GM21515 (cell line): Measurements from ENCODE around the gene HTR2A.
"Not testable (repeated sequence)": the region's sequence is repeated elsewhere in the genome, so short reads cannot be mapped to it uniquely, and the experiment has no call there.

Experiments
- ATAC-seq: cut with Tn5 transposase; IDR thresholded peaks from one replicate; pipeline ENCODE4 v1.9.1; 2021; ENCODE audit not compliant: unreplicated experiment

The HTR2A gene

GRCh38 chr13:46812301-46812797, 84.5 kb downstream of the HTR2A start:
- no peak for ATAC-seq

GRCh38 chr13:46810440-46810839, 86.4 kb downstream of the HTR2A start:
- ATAC-seq, result no peak

GRCh38 chr13:46804921-46805320, 91.9 kb downstream of the HTR2A start:
- ATAC-seq, result not testable (repeated sequence)

GRCh38 chr13:46804391-46804815, 92.5 kb downstream of the HTR2A start:
- no peak for ATAC-seq

GRCh38 chr13:46803586-46803985, 93.3 kb downstream of the HTR2A start:
- no peak for ATAC-seq

GRCh38 chr13:46801858-46802257, 95.0 kb downstream of the HTR2A start:
- no peak for ATAC-seq

GRCh38 chr13:46799139-46799538, 97.7 kb downstream of the HTR2A start:
- ATAC-seq, result no peak

- no peak for ATAC-seq
Measured at GRCh38 chr13:46797501-46798237, 99.2 kb downstream of the HTR2A start.

GRCh38 chr13:46796515-46797474, 100.1 kb downstream of the HTR2A start, which contains the start of gene ESD:
ESD (minus strand) TSS chr13:46797161; CDS start chr13:46791413, 5,748 bp downstream.
- ATAC-seq, result peak; percentile 88

GRCh38 chr13:46796129-46796514, 100.7 kb downstream of the HTR2A start:
- ATAC-seq, result no peak

GRCh38 chr13:46795321-46795720, 101.5 kb downstream of the HTR2A start:
- no peak for ATAC-seq

- no peak for ATAC-seq
Measured at GRCh38 chr13:46783504-46783903, 113.3 kb downstream of the HTR2A start.

GRCh38 chr13:46782691-46783090, 114.2 kb downstream of the HTR2A start:
- no peak for ATAC-seq

- no peak for ATAC-seq
Measured at GRCh38 chr13:46782066-46782465, 114.8 kb downstream of the HTR2A start.
